ENCODE results near the gene CD58. TPM values are rescaled to one million over a fixed set of nuclear protein-coding genes. Genes with fewer than 3 reads are reported as not detected.
"Not testable (repeated sequence)": the region's sequence is repeated elsewhere in the genome, so short reads cannot be mapped to it uniquely, and the experiment has no call there.

CD58 gene
- total RNA-seq, 4 donors from 2014 or later = 22.3 to 79.7 (median 24.4) TPM

GRCh38 chr1:116567790-116568661, 2.8 kb downstream of the CD58 start:
- H3K4me1 ChIP-seq = no peaks in the 10 kb centered on the region
- DNase-seq = no peak
- no peaks in the 10 kb centered on the region for H3K27me3 ChIP-seq
- intact Hi-C loops (cut with DNase I; ENCODE audit: low total_unique reads) = no loop called here
- no peak for TF ChIP-seq CTCF (IDR thresholded peaks at IDR 0.05)
- no peak for TF ChIP-seq POLR2A (IDR thresholded peaks at IDR 0.05)
- H3K9me3 ChIP-seq = no peaks in the 10 kb centered on the region
- no peak overlapping the region for H3K4me3 ChIP-seq
- no peaks in the 10 kb centered on the region for H3K36me3 ChIP-seq
- no peak overlapping the region for H3K27ac ChIP-seq

GRCh38 chr1:116565222-116565621, 5.6 kb downstream of the CD58 start:
- Histone ChIP-seq H3K4me3 (no peak overlapping the region), H3K27ac (no peak overlapping the region), H3K36me3 (no peaks in the 10 kb centered on the region), H3K9me3 (no peaks in the 10 kb centered on the region), H3K27me3 (no peaks in the 10 kb centered on the region), H3K4me1 (no peaks in the 10 kb centered on the region)
- TF ChIP-seq CTCF (IDR thresholded peaks at IDR 0.05) = no peak
- TF ChIP-seq POLR2A (IDR thresholded peaks at IDR 0.05) = no peak
- no peak for DNase-seq
- intact Hi-C loops (cut with DNase I; ENCODE audit: low total_unique reads) = no loop called here

GRCh38 chr1:116564426-116564825, 6.4 kb downstream of the CD58 start:
- no peak for TF ChIP-seq CTCF (IDR thresholded peaks at IDR 0.05)
- no peak for TF ChIP-seq POLR2A (IDR thresholded peaks at IDR 0.05)
- H3K4me3 ChIP-seq = no peak overlapping the region
- intact Hi-C loops (cut with DNase I; ENCODE audit: low total_unique reads) = no loop called here
- H3K27ac ChIP-seq = no peak overlapping the region
- no peaks in the 10 kb centered on the region for H3K4me1 ChIP-seq
- DNase-seq = no peak
- no peaks in the 10 kb centered on the region for H3K9me3 ChIP-seq
- no peaks in the 10 kb centered on the region for H3K36me3 ChIP-seq
- H3K27me3 ChIP-seq = no peaks in the 10 kb centered on the region

GRCh38 chr1:116562465-116562864, 8.4 kb downstream of the CD58 start:
- H3K4me1 ChIP-seq; H3K9me3 ChIP-seq; H3K27me3 ChIP-seq; DNase-seq; H3K4me3 ChIP-seq; intact Hi-C loops (cut with DNase I; ENCODE audit: low total_unique reads); H3K27ac ChIP-seq; H3K36me3 ChIP-seq: not testable (repeated sequence)

GRCh38 chr1:116561563-116561962, 9.3 kb downstream of the CD58 start:
- Histone ChIP-seq H3K27ac (no peak overlapping the region), H3K36me3 (no peaks in the 10 kb centered on the region), H3K4me3 (no peak overlapping the region), H3K27me3 (no peaks in the 10 kb centered on the region), H3K9me3 (no peaks in the 10 kb centered on the region), H3K4me1 (no peaks in the 10 kb centered on the region)
- TF ChIP-seq CTCF (IDR thresholded peaks at IDR 0.05) (no peak), POLR2A (IDR thresholded peaks at IDR 0.05) (no peak)
- intact Hi-C loops (cut with DNase I; ENCODE audit: low total_unique reads) = no loop called here
- DNase-seq = no peak
